ENCODE results near the gene FOXI1. TPM values are rescaled to one million over a fixed set of nuclear protein-coding genes. Genes with fewer than 3 reads are reported as not detected.
A peak's percentile ranks its signal among the peaks of the same experiment; 100 is the strongest.
"Not testable (repeated sequence)": the region's sequence is repeated elsewhere in the genome, so short reads cannot be mapped to it uniquely, and the experiment has no call there.

Gene FOXI1
- total RNA-seq, 2 donors from 2014 or later: 0.21 TPM; not detected in 1

DNA sequence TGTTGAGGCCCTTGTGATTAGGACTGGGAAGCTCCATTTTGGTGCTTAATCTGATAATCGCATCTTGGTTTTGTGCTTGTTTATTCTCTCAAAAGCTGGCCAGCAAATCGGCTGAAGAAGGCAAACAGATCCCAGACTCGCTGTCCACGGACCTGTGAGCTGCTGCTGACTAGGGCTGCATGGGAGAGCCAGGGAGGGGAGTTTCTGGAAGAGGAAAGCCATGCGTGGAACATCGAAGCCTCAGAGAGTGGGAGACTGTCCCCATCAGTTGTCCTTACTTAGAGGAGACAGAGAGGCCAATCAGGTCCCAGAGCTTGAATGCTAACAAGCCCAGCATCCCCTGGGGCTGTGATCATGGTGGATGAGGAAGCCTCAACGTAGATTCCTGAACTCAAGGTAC is 23.0 kb upstream of the FOXI1 start:
- ATAC-seq (no peak), DNase-seq (no peak)
- intact Hi-C loops (cut with DNase I, micrococcal nuclease): no loop called here

- DNase-seq: no peak
- intact Hi-C loops (cut with DNase I, micrococcal nuclease): no loop called here
- ATAC-seq: no peak
Observed at GRCh38 chr5:170087168-170087817, 18.4 kb upstream of the FOXI1 start.

GRCh38 chr5:170092455-170093101 is 13.1 kb upstream of the FOXI1 start:
- intact Hi-C loops (cut with DNase I, micrococcal nuclease): no loop called here
- DNase-seq (no peak), ATAC-seq (no peak)

DNA sequence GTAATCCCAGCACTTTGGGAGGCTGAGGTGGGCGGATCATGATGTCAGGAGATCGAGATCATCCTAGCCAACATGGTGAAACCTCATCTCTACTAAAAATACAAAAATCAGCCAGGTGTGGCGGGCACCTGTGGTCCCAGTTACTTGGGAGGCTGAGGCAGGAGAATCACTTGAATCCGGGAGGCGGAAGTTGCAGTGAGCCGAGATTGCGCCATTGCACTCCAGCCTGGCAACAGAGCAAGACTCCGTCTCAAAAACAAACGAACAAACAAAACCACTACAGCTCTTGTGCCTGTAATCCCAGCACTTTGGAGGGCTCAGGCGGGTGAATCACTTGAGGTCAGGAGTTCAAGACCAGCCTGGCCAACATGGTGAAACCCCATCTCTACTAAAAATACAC is 11.4 kb upstream of the FOXI1 start:
- DNase-seq; intact Hi-C loops (cut with DNase I, micrococcal nuclease); ATAC-seq: not testable (repeated sequence)

- ATAC-seq (no peak), DNase-seq (no peak)
- intact Hi-C loops (cut with DNase I, micrococcal nuclease): no loop called here
Observed at GRCh38 chr5:170095646-170096045, 10.1 kb upstream of the FOXI1 start.

GRCh38 chr5:170097934-170098333 is 7.8 kb upstream of the FOXI1 start:
- intact Hi-C loops (cut with DNase I, micrococcal nuclease): no loop called here
- DNase-seq: peak in 1 of 2 donors; percentile 9
- ATAC-seq: no peak

- ATAC-seq: no peak
- intact Hi-C loops (cut with DNase I, micrococcal nuclease): no loop called here
- DNase-seq: peak; percentile 30 to 79
Observed at GRCh38 chr5:170100066-170100943, 5.4 kb upstream of the FOXI1 start.

DNA sequence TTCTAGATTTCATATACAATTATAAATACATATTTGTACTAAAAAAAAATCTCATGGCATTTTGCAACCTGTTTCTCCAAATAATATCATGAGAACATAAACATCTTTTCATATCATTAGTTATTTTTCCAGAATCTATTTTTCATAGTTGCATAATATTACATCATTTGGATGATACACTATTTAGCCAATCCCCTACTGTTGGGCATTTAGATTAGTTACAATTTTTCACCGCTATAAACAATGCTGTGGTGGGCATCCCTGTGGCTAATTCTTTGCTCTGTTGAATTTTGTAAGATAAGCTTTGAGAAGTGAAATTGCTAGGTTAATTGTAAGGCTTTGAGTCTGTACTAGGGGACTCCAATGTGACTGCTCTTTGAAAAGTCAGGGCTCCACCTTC is 2.2 kb upstream of the FOXI1 start:
- intact Hi-C loops (cut with DNase I, micrococcal nuclease): no loop called here
- DNase-seq (no peak), ATAC-seq (no peak)

DNA sequence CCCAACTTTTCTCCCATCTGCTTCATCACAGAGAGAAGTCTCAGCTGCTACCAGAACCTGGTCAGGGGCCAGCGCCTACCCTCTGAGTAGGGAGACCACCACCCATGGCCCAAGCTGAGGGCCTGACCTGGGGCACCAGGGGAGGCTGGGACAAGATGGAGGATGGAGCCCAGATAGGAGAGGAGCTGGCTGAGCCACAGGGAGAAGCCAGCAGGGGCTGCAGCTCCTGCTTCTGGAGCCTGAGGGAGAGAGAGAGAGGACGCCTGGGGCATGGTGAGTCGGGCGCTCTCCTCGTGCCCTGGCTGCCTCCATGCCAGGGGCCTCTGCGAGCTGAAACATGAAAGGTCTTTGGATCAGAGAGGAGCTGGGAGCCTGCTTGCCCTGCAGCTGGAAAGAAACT is 1.4 kb upstream of the FOXI1 start:
- ATAC-seq: no peak
- DNase-seq: no peak
- intact Hi-C loops (cut with DNase I, micrococcal nuclease): no loop called here

DNA sequence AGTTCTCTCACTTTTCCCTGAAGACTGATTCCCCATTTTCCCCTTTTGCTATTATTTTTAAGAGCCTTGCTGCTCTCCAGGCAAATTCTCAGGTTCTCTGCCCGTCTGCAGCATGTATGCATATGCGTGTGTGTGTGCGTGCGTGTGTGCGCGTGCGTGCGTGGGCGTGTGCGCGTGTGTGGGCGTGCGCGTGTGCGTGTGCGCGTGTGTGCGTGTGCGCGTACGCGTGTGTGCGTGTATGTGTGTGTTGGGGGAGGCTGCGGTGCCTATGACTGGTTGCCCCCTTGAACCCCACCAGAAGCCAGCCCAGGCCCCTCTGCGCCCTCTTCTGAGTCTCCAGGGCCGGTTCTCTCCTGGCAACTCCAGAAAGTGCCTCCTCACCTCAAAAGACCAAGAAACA is 987 bp upstream of the FOXI1 start:
- DNase-seq (no peak), ATAC-seq (no peak)
- intact Hi-C loops (cut with DNase I, micrococcal nuclease): no loop called here

DNA sequence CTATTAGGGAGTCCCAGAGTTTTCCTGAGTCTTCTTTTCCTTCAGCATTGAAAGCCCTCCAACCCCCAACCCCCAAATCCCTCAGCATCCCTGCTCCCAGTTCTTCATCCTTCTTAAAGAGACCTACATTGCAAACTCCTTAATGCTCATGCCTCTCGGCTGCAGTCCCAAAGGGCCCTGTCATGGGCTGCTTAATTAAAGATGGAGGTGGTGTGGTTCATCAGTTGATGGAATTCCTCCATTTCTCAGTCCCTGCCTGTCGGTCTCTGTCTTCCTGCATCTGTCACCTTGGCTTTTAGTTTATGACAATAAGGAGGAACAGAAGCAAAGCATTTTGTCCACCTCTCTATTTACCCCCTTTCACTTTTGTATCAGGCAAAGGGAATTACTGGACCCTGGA is 2.0 kb downstream of the FOXI1 start:
- intact Hi-C loops (cut with DNase I, micrococcal nuclease): no loop called here

DNA sequence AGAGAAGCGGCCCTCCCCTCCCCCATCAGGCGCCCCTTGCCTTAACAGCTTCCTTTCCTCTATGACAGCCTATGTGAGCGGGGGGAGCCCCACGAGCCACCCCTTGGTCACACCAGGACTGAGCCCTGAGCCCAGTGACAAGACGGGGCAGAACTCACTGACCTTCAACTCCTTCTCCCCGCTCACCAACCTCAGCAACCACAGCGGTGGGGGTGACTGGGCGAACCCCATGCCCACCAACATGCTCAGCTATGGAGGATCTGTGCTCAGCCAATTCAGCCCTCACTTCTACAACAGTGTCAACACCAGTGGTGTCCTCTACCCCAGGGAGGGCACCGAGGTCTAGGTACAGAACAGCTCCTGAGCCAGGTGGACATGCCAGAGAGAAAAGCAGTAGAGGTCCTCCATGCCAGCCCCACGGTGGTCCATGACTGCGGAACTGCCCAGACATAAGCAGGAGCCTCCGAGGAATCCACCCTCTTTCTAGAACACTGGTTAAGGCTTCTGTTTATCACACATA is 2.6 kb downstream of the FOXI1 start:
- intact Hi-C loops (cut with DNase I, micrococcal nuclease): no loop called here
- no peak for ATAC-seq

More for the DNA sequence above, 2.0 kb downstream of the FOXI1 start:
- no peak for ATAC-seq
- DNase-seq: no peak

GRCh38 chr5:170109059-170110031 is 3.6 kb downstream of the FOXI1 start:
- DNase-seq: no peak
- no peak for ATAC-seq
- intact Hi-C loops (cut with DNase I, micrococcal nuclease): no loop called here

More for the DNA sequence above, 2.6 kb downstream of the FOXI1 start:
- no peak for DNase-seq

DNA sequence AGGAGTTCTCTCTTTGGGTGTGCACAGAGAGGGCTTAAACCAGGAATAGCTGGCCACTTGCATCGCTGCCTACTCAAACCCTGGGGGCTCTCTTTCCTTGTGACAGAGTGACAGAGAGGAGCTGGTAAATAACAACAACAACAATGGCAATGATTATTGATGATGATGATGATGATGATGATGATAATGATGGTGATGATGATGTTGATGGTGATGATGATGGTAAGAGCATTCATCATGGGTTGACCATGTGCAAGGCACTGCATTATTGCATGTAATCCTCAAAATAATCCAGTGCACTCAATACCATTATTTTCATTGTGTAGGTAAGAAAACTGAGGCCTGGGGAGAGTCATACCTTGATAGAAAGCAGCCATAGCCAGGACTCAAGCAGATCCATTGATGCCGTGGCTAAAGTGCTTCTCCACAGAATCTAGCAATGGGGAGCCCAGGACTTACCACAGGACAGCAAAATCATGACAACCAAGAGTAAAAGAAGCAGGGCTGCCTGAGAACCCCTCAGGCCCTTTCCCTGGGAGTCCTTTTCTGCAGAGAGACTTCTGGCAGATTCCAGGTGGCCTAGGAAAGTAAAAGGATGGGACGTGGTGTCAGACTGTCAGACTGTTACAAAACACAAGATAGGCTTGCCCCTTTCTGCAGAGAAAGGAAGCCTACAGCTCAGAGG is 4.8 kb downstream of the FOXI1 start:
- DNase-seq: no peak
- intact Hi-C loops (cut with DNase I, micrococcal nuclease): no loop called here
- no peak for ATAC-seq

DNA sequence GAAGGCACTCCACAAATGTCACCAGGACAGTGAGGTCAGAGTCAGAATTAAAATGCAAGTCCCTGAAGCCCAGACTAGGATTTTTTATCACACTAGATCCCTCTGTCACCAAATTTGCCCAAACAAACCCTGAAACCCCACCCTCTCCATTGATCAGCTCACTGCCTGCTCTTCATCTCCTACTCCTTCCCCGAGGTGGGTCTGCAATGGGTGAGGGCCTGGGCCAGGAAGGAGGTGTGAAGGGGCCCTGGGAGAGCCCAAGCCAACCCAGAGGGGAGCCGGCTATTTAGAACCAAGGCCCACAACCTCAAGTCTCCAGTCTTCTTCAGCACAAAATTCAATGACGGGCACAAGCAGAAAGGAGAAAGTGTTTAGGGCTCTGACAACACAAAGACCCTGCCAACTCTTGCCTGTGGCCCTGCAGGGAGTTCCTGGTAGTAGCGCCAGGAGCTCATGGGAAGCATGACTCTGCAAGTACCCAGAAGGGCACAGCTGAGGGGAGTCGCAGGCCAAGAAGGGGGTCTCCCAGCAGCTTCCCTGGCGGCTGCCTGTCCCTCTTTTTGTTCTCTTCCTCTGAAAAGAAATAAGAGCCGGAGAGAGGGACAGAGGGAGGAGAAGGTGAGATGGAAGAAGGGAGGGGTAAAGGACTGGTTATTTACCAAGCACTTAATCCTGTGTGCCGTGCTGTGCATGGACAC is 5.5 kb downstream of the FOXI1 start:
- ATAC-seq (no peak), DNase-seq (no peak)
- intact Hi-C loops (cut with DNase I, micrococcal nuclease): no loop called here

DNA sequence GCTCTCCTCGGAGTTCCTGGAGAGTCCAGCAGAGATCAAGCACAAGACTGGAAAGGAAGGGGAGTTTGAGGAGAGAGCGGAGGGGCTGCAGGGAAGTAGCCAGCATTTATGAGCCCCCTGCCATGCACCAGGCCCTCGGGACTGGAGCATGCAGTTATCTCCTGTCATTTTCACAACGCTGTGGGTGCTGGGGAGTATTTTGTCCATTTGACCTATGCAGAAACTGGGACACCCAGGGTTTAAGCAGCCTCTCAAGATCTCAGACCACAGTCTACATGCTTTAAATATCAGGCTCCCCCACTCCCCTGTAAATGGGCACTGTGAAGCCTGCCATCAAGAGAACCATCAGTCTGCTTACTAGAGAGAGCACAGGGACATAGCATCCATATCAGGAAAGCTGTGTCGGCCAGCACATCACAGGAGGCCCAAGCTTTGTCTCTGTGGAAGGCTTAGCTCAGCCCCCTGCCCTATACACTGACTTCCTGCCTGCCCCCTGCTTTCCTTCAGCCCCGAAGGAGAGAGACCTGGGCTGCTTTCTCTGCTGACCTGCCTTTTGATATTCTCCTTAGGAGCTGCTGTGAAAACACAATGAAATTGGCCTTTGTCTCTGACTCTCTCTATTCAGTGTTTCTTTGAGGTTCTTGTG is 7.3 kb downstream of the FOXI1 start:
- DNase-seq (no peak), ATAC-seq (no peak)
- intact Hi-C loops (cut with DNase I, micrococcal nuclease): no loop called here

DNA sequence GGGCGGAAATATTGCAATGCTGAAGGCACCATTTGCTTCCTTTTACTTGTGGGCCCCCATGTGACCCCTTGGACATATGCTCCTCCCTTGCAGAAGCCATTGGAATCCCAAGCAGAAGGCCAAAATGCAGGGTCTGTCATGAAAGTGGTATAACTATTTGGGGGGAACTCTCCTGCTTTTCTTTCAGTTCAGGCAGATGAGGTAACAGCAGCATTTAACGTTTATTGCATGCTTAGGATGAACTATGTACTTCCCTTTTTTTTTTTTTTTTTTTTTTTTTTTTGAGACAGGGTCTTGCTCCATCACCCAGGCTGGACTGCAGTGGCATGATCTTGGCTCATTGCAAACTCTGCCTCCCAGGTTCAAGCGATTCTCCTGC is 7.8 kb downstream of the FOXI1 start:
- DNase-seq (no peak), ATAC-seq (no peak)
- intact Hi-C loops (cut with DNase I, micrococcal nuclease): no loop called here

Data from left colon (tissue), 2 donors.